Adrenal gland (tissue), 5 donors: ENCODE results near the gene HADHA.

Experiments used
- POLR2A ChIP-seq, 2 donors: fragments of 450-650 bp; IDR thresholded peaks; one replicate each; pipeline ENCODE4 v1.6.1; 2017; ENCODE audit warnings: antibody characterized with exemption in 2 of 2, mild to moderate bottlenecking in 2 of 2, moderate library complexity in 1 of 2
- TF ChIP-seq, protein P1 (sequence below), 6 experiments: fragments of 450-650 bp in 4 of 6; fragments of 200-600 bp in 2 of 6; sonication (generic) in 1 of 6; IDR thresholded peaks; 1 replicate in 5 of 6; 2 replicates in 1 of 6; pipeline versions ENCODE4 v1.5.1 to v1.8.0; 2016 to 2021; ENCODE audit warnings: antibody characterized with exemption in 6 of 6, mild to moderate bottlenecking in 2 of 6, moderate library complexity in 1 of 6
- donor health status: DM: no; HTN: no; CAD: no.

DNA sequence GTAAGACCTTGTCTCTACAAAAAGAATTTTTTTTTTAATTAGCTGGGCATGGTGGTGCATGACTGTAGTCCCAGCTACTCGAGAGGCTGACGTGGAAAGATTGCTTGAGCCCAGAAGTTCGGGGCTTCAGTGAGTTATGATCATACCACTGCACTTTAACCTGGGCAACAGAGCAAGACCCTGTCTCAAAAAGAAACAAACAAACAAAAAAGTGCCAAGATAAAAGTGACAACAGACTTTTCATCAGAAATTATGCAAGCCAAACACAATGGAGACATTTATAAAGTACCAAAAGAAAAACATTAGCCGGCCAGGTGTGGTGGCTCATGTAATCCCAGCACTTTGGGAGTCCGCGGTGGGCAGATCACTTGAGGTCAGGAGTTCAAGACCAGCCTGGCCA is 26.7 kb downstream of the HADHA start:
- no peak for TF ChIP-seq POLR2A (IDR thresholded peaks at IDR 0.05)
- TF ChIP-seq, protein P1, sequence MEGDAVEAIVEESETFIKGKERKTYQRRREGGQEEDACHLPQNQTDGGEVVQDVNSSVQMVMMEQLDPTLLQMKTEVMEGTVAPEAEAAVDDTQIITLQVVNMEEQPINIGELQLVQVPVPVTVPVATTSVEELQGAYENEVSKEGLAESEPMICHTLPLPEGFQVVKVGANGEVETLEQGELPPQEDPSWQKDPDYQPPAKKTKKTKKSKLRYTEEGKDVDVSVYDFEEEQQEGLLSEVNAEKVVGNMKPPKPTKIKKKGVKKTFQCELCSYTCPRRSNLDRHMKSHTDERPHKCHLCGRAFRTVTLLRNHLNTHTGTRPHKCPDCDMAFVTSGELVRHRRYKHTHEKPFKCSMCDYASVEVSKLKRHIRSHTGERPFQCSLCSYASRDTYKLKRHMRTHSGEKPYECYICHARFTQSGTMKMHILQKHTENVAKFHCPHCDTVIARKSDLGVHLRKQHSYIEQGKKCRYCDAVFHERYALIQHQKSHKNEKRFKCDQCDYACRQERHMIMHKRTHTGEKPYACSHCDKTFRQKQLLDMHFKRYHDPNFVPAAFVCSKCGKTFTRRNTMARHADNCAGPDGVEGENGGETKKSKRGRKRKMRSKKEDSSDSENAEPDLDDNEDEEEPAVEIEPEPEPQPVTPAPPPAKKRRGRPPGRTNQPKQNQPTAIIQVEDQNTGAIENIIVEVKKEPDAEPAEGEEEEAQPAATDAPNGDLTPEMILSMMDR (IDR thresholded peaks at IDR 0.05), result no peak
